KMS-11 (cell line): ENCODE measurements around the gene TCTN1.
"Not testable (repeated sequence)": the region's sequence is repeated elsewhere in the genome, so short reads cannot be mapped to it uniquely, and the experiment has no call there.

ENCODE experiments used
- H2AFZ ChIP-seq: fragments of 200-600 bp; sonication (generic); 2 replicates; pipeline ENCODE4 v1.6.1; 2016; ENCODE audit warnings: antibody characterized with exemption, mixed run types, low read depth
- H3K27ac ChIP-seq: fragments of 200-600 bp; sonication (generic); 2 replicates; pipeline ENCODE4 v1.6.1; 2016; ENCODE audit warnings: mild to moderate bottlenecking, mixed run types
- H3K27me3 ChIP-seq: fragments of 200-600 bp; sonication (generic); 2 replicates; pipeline ENCODE4 v1.6.1; 2017; ENCODE audit warnings: mild to moderate bottlenecking, low read depth, mixed run types, moderate library complexity; ENCODE audit not compliant: insufficient read depth
- H3K36me3 ChIP-seq: fragments of 200-600 bp; sonication (generic); 2 replicates; pipeline ENCODE4 v1.6.1; 2017; ENCODE audit warnings: mild to moderate bottlenecking, mixed run types; ENCODE audit not compliant: insufficient read depth
- H3K4me1 ChIP-seq: fragments of 200-600 bp; sonication (generic); 2 replicates; pipeline ENCODE4 v1.6.1; 2016; ENCODE audit warnings: mild to moderate bottlenecking, low read depth, mixed run types; ENCODE audit not compliant: poor library complexity, severe bottlenecking
- H3K4me2 ChIP-seq: fragments of 200-600 bp; sonication (generic); 2 replicates; pipeline ENCODE4 v1.7.0; 2016; ENCODE audit warnings: mild to moderate bottlenecking, mixed run types
- H3K4me3 ChIP-seq: fragments of 200-600 bp; sonication (generic); IDR thresholded peaks from 2 replicates; pipeline ENCODE4 v1.6.1; 2017; ENCODE audit warnings: low read depth, low read length, mixed read lengths; ENCODE audit not compliant: insufficient read depth
- H3K79me2 ChIP-seq: fragments of 200-600 bp; sonication (generic); 2 replicates; pipeline ENCODE4 v1.6.1; 2016; ENCODE audit warnings: low read depth, mixed run types; ENCODE audit not compliant: insufficient read depth
- H3K9ac ChIP-seq: fragments of 200-600 bp; sonication (generic); 2 replicates; pipeline ENCODE4 v1.6.1; 2016; ENCODE audit warnings: mild to moderate bottlenecking, mixed run types
- H4K20me1 ChIP-seq: fragments of 200-600 bp; sonication (generic); 2 replicates; pipeline ENCODE4 v1.6.1; 2016; ENCODE audit warnings: mild to moderate bottlenecking, mixed run types; ENCODE audit not compliant: insufficient read depth
- CTCF ChIP-seq: fragments of 200-600 bp; sonication (generic); conservative IDR thresholded peaks from 2 replicates; pipeline ENCODE4 v1.6.1; 2017; ENCODE audit warnings: low read depth, mild to moderate bottlenecking, antibody characterized with exemption, low read length, moderate library complexity, mixed read lengths

The TCTN1 gene

GRCh38 chr12:110597885-110598284 lies 16.0 kb upstream of the TCTN1 start:
- no peak overlapping the region for H2AFZ ChIP-seq
- H3K4me2 ChIP-seq = no peak overlapping the region
- no peaks in the 10 kb centered on the region for H3K79me2 ChIP-seq
- H3K27ac ChIP-seq = no peak overlapping the region
- H3K9ac ChIP-seq = no peak overlapping the region
- no peaks in the 10 kb centered on the region for H3K36me3 ChIP-seq
- TF ChIP-seq CTCF = no peak
- no peaks in the 10 kb centered on the region for H4K20me1 ChIP-seq
- peaks cover 4% of the 10 kb centered on the region for H3K4me1 ChIP-seq
- H3K27me3 ChIP-seq = no peaks in the 10 kb centered on the region
- no peak overlapping the region for H3K4me3 ChIP-seq

GRCh38 chr12:110599334-110599733 lies 14.6 kb upstream of the TCTN1 start:
- Histone ChIP-seq H3K27me3 (no peaks in the 10 kb centered on the region), H3K36me3 (no peaks in the 10 kb centered on the region), H3K79me2 (no peaks in the 10 kb centered on the region), H3K27ac (no peak overlapping the region), H3K4me3 (no peak overlapping the region), H3K9ac (no peak overlapping the region), H2AFZ (no peak overlapping the region), H4K20me1 (no peaks in the 10 kb centered on the region), H3K4me2 (no peak overlapping the region), H3K4me1 (peaks cover 4% of the 10 kb centered on the region)
- no peak for TF ChIP-seq CTCF

GRCh38 chr12:110600254-110600653 lies 13.7 kb upstream of the TCTN1 start:
- H3K4me1 ChIP-seq = peaks cover 4% of the 10 kb centered on the region
- no peak overlapping the region for H3K27ac ChIP-seq
- H4K20me1 ChIP-seq = no peaks in the 10 kb centered on the region
- no peaks in the 10 kb centered on the region for H3K79me2 ChIP-seq
- H3K9ac ChIP-seq = no peak overlapping the region
- TF ChIP-seq CTCF = peak; percentile 43
- no peak overlapping the region for H3K4me2 ChIP-seq
- H3K4me3 ChIP-seq = no peak overlapping the region
- no peaks in the 10 kb centered on the region for H3K36me3 ChIP-seq
- H2AFZ ChIP-seq = peak overlapping the region; percentile 24
- H3K27me3 ChIP-seq = no peaks in the 10 kb centered on the region

- peak; percentile 59; the same call in 1 of the 2 replicates for TF ChIP-seq CTCF
- H3K4me3 ChIP-seq, H3K9ac ChIP-seq, H3K27ac ChIP-seq, H3K4me2 ChIP-seq, H4K20me1 ChIP-seq, H3K4me1 ChIP-seq, H3K27me3 ChIP-seq, H2AFZ ChIP-seq, H3K79me2 ChIP-seq, H3K36me3 ChIP-seq: not testable (repeated sequence)
These were observed 11.7 kb upstream of the TCTN1 start for GRCh38 chr12:110602085-110602814.
